ENCODE measurements around the gene DNAJC13.

The DNAJC13 gene

DNA sequence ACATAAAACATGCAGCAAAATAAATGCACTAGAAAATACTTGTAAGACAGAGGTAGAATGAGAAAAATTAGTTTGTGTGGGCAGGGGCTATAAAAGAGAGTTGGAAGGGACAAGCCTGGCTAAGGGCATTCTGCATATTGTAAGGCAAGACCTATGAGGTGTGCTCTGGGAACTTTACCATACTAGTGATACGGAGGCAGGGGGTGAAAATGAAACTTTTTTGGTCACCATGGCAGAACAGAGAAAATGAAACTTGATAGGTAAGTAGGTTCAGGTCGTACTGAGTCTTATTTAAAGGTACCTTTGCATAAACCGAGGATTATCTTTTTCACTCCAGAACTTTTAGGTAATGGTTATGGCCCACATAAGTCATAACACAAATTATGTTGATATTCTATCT, 105.1 kb downstream of the DNAJC13 start:
- no peak overlapping the region for H3K27ac Mint-ChIP-seq
- H3K4me3 Mint-ChIP-seq: no peak overlapping the region
- no peaks in the 10 kb centered on the region for H3K9me3 Mint-ChIP-seq
- DNase-seq (no peak), ATAC-seq (replicated peaks) (no peak)
- no peaks in the 10 kb centered on the region for H3K27me3 Mint-ChIP-seq
- peaks cover 24 to 52% of the 10 kb centered on the region in 2 donors for H3K36me3 Mint-ChIP-seq
- H3K4me1 Mint-ChIP-seq: peaks cover 0 to 4% of the 10 kb centered on the region in 2 donors

DNA sequence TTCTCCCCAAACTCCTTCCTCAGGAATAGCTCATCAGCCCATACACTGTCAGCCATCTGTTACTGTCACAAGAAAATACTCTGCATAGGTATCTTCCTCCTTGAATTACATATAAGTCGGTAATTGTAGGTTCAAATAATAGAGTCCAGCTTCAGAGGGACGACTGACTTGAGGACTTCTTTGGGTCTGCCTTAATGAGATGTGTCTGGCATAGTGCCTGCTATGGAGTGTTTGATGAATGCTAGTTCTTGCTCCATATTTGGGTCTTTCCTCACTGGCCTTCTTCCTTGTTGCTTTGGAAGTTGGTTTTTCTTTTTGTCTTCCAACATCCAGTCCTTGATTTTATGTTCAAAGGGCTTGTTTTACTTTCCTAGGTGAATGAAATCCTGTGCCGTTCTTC, 113.3 kb downstream of the DNAJC13 start:
- Mint-ChIP-seq H3K4me3 (no peak overlapping the region), H3K36me3 (peaks cover 21 to 56% of the 10 kb centered on the region in 2 donors), H3K27ac (no peak overlapping the region), H3K4me1 (no peaks in the 10 kb centered on the region), H3K9me3 (no peaks in the 10 kb centered on the region), H3K27me3 (no peaks in the 10 kb centered on the region)
- no peak for DNase-seq
- ATAC-seq (replicated peaks): no peak

DNA sequence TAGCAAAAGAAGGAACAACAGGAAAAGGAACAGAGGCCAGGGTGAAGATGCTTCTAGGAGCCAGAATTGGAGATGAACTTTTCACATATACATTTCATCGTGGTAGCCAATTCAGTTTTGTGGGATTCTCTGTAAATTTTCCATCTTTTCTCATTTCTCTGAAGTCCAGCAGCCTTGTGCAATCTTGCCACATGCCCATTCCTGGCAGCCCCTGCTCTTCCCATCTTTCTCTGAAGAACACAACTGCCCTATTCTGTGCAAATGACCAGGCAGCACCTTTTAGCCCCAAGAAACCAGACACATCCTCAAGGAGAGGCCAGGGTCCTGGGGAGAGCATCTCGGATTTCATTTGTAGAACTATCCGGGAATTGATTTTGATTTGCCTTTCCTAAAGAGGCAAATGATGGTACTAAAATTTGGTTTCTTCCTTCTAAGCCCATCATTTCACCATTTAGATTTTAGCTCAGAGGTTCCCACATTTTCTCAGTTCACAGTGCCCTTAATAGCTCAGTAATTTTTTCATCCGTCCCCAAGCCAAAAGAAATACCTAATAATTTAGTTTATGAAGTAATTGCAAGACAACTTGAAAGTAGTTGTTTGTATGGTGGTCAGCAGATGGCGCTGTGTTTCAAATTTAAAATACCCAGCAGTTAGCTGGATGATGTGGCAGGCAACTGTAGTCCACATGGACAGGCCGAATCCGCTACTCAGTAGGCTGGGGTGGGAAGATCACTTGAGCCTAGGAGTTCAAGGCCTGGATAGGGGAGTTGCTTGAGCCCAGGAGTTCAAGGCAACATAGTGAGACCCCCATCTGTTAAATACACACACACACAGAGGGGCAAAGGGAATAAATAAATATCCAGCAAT, 118.5 kb downstream of the DNAJC13 start:
- peak; percentile 23 for DNase-seq
- H3K27me3 Mint-ChIP-seq: no peaks in the 10 kb centered on the region
- H3K27ac Mint-ChIP-seq: no peak overlapping the region
- no peak overlapping the region for H3K4me3 Mint-ChIP-seq
- H3K36me3 Mint-ChIP-seq: peaks cover 25 to 57% of the 10 kb centered on the region in 2 donors
- H3K9me3 Mint-ChIP-seq: no peaks in the 10 kb centered on the region
- peaks cover 0 to 23% of the 10 kb centered on the region in 2 donors for H3K4me1 Mint-ChIP-seq
- peak; percentile 77 to 83 for ATAC-seq (replicated peaks)

DNA sequence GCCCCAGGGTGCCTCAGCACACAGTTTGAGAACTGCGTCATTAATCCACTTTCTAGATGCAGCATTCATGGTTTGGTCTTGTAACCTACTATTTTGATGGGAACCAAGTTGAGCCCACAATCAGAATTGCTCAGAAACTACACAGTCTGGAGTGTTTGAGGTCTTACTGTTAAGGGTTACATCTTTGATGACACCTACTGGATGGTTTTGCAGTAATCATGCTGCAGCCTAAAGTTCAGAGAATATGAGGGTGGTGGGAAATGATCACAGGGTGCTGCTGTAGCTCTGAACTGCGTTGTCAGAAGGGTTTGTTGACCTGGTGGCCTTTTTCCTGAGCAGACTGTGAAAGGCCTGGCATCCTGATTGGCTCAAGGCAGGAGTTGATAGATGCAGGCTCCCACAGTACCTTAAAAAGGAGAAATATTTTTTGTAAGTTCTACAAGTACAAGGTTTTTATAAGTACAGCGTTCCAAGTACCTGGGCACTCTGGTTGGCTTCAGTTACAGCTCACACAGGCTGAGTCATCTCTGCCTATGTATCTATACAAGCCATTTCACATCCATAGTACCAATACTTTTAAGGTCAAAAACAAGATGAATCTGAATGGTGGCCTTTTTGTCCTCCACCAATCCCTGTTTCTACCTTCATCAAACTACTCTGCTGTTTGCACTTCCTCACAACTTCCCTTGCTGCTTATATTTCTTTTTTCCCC, 119.3 kb downstream of the DNAJC13 start:
- peaks cover 31 to 59% of the 10 kb centered on the region in 2 donors for H3K36me3 Mint-ChIP-seq
- ATAC-seq (replicated peaks): peak; percentile 59 to 61
- peak overlapping the region; percentile 7 for H3K27ac Mint-ChIP-seq
- no peaks in the 10 kb centered on the region for H3K27me3 Mint-ChIP-seq
- H3K9me3 Mint-ChIP-seq: no peaks in the 10 kb centered on the region
- H3K4me1 Mint-ChIP-seq: peaks cover 0 to 29% of the 10 kb centered on the region in 2 donors
- H3K4me3 Mint-ChIP-seq: peak overlapping the region in 1 of 2 donors; percentile 14
- DNase-seq: no peak

DNA sequence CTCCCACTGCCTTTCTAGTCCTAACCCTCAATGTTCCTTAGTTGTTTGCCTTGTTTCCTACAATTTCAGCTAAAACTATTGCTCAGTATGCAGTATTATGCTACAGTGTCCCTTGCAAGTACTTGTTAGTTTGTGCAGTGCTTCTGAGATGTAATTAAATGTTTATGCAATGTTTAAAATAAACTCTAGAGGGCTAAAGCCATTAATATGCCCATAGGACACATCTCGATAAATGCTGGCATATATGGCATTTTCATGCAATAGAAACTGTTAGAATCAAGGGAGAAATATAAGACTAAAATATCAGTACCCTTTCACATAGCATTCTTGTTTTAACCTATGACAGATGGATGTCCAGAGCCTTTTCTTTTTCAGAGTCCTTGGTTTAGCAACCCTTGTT, 120.0 kb downstream of the DNAJC13 start:
- Mint-ChIP-seq H3K36me3 (peaks cover 35 to 58% of the 10 kb centered on the region in 2 donors), H3K9me3 (peaks cover 0 to 2% of the 10 kb centered on the region in 2 donors), H3K27me3 (no peaks in the 10 kb centered on the region), H3K4me1 (peaks cover 1 to 35% of the 10 kb centered on the region in 2 donors), H3K4me3 (peak overlapping the region in 1 of 2 donors; percentile 14), H3K27ac (peak overlapping the region; percentile 7)
- no peak for ATAC-seq (replicated peaks)
- no peak for DNase-seq

DNA sequence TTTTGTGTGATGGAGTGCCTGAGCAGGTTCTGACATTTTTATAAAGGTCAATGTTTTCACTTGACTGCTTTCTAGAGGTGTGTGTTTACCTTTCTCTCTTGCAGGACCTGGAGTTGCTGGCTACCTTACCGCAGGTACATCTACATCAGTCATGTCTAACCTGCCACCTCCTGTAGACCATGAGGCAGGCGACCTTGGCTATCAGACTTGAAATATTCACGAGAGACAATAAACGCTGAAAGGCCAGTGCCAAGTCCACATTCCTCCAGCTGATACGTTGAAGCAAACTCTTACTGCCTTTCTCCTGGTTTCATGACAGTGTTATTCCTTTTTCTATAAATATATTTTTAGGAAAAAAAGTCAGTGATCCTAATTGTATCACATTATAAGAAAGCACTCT, 120.8 kb downstream of the DNAJC13 start:
- no peak overlapping the region for H3K4me3 Mint-ChIP-seq
- H3K36me3 Mint-ChIP-seq: peaks cover 38 to 59% of the 10 kb centered on the region in 2 donors
- ATAC-seq (replicated peaks) (no peak), DNase-seq (no peak)
- H3K27ac Mint-ChIP-seq: no peak overlapping the region
- H3K9me3 Mint-ChIP-seq: peaks cover 0 to 2% of the 10 kb centered on the region in 2 donors
- no peaks in the 10 kb centered on the region for H3K27me3 Mint-ChIP-seq
- peaks cover 4 to 43% of the 10 kb centered on the region in 2 donors for H3K4me1 Mint-ChIP-seq

DNA sequence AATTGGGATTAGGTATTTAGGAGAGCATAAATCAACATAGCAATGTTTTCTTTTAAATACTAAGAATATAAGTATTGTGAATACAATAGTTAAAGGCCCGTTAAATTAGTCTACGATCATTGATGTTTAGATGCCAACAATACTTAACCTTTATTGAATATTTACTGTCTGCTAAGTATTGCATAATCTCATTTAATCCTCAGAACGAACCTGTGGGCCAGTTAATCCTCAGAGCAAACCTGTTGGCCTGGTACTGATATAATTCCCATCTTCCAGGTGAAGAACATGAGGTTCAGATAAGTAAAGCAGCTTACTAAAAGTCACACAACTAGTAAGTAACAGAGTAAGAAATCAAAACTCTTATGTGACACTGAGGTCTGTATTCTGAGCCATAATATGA, 122.4 kb downstream of the DNAJC13 start:
- H3K4me3 Mint-ChIP-seq: no peak overlapping the region
- DNase-seq (no peak), ATAC-seq (replicated peaks) (no peak)
- H3K27me3 Mint-ChIP-seq: no peaks in the 10 kb centered on the region
- peaks cover 36 to 61% of the 10 kb centered on the region in 2 donors for H3K36me3 Mint-ChIP-seq
- peaks cover 0 to 2% of the 10 kb centered on the region in 2 donors for H3K9me3 Mint-ChIP-seq
- peaks cover 16 to 59% of the 10 kb centered on the region in 2 donors for H3K4me1 Mint-ChIP-seq
- H3K27ac Mint-ChIP-seq: no peak overlapping the region

DNA sequence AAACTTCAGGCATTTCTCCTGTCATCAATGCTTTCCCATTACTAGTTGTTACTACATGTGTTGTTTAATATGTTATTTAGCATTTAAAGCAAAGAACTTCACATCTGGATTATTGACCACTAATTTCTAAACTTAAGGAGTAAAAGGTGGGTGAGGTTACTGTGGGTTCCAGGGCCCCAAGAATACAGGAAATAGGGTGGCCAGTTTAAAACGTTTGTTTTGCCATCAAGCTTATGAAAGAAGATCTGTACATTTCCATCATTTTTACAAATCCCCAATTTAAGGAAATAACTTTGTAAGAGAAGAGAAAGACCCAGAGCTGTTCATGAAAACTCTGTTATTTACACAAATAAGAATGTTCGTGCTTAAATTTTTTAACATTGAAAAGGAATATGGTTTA, 125.3 kb downstream of the DNAJC13 start:
- H3K27me3 Mint-ChIP-seq: no peaks in the 10 kb centered on the region
- DNase-seq (no peak), ATAC-seq (replicated peaks) (peak; percentile 24 to 30)
- peaks cover 18 to 56% of the 10 kb centered on the region in 2 donors for H3K4me1 Mint-ChIP-seq
- peak overlapping the region in 1 of 2 donors; percentile 6 for H3K4me3 Mint-ChIP-seq
- peak overlapping the region; percentile 79 for H3K27ac Mint-ChIP-seq
- peaks cover 0 to 2% of the 10 kb centered on the region in 2 donors for H3K9me3 Mint-ChIP-seq
- peaks cover 29 to 44% of the 10 kb centered on the region in 2 donors for H3K36me3 Mint-ChIP-seq

DNA sequence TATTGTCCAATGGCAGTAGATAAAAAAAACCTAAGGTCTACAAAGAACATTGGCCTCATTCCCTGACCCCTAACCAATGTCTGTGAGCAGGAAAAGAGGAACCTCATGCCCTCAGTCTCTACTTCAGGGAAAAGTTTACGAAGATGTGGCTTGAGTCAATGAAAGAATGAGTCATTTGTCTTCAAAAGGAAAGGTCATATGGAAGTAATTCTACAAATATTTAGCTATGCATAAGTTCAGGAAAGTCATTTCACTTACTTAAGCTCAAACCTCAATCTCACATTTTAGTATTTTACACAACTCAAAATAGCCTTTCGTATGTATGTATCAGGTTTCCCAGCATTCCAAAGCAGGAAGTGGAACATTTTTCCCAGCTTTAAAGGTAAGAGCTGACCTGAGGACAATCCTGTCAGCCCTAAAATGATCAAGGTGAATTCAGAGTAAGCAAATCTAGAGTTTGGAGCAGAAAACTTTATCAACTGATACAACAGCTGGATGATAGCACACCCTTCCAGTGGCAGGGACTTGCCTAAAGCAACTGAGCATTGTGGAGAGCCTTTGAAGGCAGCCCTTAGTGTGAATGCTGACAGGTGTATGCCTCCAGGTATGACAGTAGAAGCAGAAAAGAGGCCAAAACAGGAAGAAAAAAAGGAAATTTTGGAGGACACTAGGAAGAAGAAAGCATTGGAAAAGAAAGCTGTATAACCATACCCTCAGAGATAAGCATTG, 125.9 kb downstream of the DNAJC13 start:
- peaks cover 32 to 46% of the 10 kb centered on the region in 2 donors for H3K36me3 Mint-ChIP-seq
- peaks cover 22 to 55% of the 10 kb centered on the region in 2 donors for H3K4me1 Mint-ChIP-seq
- peaks cover 0 to 4% of the 10 kb centered on the region in 2 donors for H3K9me3 Mint-ChIP-seq
- no peaks in the 10 kb centered on the region for H3K27me3 Mint-ChIP-seq
- H3K4me3 Mint-ChIP-seq: peak overlapping the region; percentile 43 to 61
- DNase-seq: peak; percentile 35
- ATAC-seq (replicated peaks): peak; percentile 88
- H3K27ac Mint-ChIP-seq: peak overlapping the region; percentile 79

DNA sequence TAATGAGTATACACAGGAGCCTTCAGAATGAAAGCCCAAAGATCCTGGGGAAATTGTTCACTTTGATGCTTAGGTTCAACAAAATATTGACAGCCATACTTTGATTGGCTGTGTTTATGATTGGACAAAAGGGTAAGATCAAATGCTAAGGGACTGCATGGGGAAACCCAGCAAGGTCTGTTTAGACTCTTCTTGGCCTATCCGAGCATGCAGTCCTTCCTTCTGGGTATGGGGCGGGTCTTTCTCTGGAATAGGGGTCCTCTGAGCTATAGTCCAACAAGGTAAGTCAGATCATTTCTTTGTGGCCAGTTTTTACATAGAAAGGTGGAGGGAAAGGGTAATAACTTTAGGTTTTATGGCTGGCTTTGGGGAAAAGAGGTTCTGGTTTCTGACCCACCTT, 126.8 kb downstream of the DNAJC13 start:
- peak overlapping the region; percentile 68 for H3K27ac Mint-ChIP-seq
- peaks cover 32 to 44% of the 10 kb centered on the region in 2 donors for H3K36me3 Mint-ChIP-seq
- H3K27me3 Mint-ChIP-seq: no peaks in the 10 kb centered on the region
- peaks cover 23 to 59% of the 10 kb centered on the region in 2 donors for H3K4me1 Mint-ChIP-seq
- peaks cover 0 to 5% of the 10 kb centered on the region in 2 donors for H3K9me3 Mint-ChIP-seq
- ATAC-seq (replicated peaks) (peak; percentile 54 to 66), DNase-seq (peak; percentile 12)
- H3K4me3 Mint-ChIP-seq: peak overlapping the region; percentile 8 to 17

DNA sequence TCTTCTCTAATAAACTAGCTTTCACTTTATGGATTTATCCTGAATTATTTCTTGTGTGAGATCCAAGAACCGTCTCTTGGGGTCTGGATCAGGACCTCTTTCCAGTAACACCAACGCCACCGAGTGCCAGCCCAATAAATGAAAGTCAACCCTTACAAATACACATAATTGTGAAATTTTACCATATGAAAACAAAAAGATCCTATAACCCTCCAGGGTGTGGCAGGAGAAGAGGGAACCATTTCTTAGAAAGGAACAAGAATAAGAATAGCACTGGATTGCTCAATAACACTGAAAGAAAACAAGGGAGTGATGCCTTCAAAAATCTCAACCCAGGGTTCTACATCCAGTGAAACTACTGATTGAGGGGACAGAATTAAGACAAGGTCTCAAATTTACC, 128.2 kb downstream of the DNAJC13 start:
- Mint-ChIP-seq H3K9me3 (peaks cover 3 to 5% of the 10 kb centered on the region in 2 donors), H3K4me3 (no peak overlapping the region), H3K36me3 (peaks cover 30 to 41% of the 10 kb centered on the region in 2 donors), H3K27me3 (no peaks in the 10 kb centered on the region), H3K27ac (peak overlapping the region; percentile 25), H3K4me1 (peaks cover 28 to 73% of the 10 kb centered on the region in 2 donors)
- DNase-seq (no peak), ATAC-seq (replicated peaks) (no peak)

DNA sequence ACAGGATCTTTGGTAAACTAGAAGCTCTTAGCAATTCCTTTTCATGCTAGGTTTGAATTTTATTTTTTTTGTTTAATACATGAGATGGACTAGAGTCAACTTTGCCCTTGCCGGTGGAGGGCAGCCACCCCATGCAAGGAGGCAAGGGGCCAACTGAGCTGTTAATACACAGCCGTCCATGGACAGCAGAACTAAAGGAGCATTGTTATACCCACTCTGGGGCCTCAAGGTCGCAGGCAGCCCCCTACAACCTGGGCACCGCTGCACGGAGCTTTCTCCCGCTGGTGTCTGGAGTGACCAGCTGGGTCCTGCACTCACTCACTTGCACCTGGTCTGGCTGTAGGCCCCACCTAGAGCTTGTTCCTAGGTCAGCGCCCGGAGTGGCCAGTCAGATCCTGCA, 131.9 kb downstream of the DNAJC13 start:
- H3K27me3 Mint-ChIP-seq: no peaks in the 10 kb centered on the region
- no peak for DNase-seq
- no peak overlapping the region for H3K27ac Mint-ChIP-seq
- H3K4me3 Mint-ChIP-seq: no peak overlapping the region
- peaks cover 3% of the 10 kb centered on the region in 2 donors for H3K9me3 Mint-ChIP-seq
- no peak for ATAC-seq (replicated peaks)
- peaks cover 22 to 49% of the 10 kb centered on the region in 2 donors for H3K4me1 Mint-ChIP-seq
- H3K36me3 Mint-ChIP-seq: peaks cover 11 to 19% of the 10 kb centered on the region in 2 donors

DNA sequence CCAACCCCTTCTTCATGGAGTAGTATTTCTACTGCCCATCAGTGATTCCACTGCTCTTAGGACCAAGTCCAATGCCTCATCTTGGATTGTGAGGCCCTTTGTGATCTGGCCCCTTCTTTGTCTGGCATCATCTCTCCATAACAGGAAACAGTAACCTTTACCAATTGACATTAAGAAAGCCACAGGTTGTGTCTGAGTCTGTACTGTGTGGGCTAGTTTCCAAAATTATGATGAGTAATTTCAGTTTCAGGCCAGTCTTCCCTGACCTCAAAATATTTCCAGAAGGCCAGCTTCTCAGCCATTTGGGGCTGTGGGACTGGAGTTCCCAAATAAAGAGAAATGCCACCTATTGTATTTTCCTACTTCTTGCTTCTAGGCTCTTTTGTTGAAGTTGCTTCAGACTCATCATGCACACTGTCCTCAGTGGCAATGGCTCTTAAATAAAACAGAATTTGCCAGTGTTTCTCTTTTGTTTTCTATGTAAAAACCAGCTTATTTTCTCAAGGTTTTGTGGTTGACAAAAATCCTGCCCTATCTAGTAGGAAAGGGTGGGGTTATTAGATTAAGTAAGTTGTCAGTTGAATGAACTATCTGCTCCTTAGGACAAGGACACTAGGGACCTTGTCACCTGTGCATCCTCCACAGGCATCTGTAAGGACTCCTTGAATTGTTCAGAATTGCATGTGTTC, 132.7 kb downstream of the DNAJC13 start:
- Mint-ChIP-seq H3K27me3 (no peaks in the 10 kb centered on the region), H3K27ac (peak overlapping the region; percentile 94), H3K4me1 (peaks cover 15 to 42% of the 10 kb centered on the region in 2 donors), H3K9me3 (peaks cover 3% of the 10 kb centered on the region in 2 donors), H3K4me3 (peak overlapping the region; percentile 67 to 69), H3K36me3 (peaks cover 9 to 14% of the 10 kb centered on the region in 2 donors)
- ATAC-seq (replicated peaks): peak; percentile 91 to 94
- peak; percentile 35 for DNase-seq
